Stomach (tissue), 9 donors: ENCODE results near the gene F3. TPM values are rescaled to one million over a fixed set of nuclear protein-coding genes. Genes with fewer than 3 reads are reported as not detected.
"Not testable (repeated sequence)": the region's sequence is repeated elsewhere in the genome, so short reads cannot be mapped to it uniquely, and the experiment has no call there.

Experiments used
- DNase-seq, 2 donors: peaks; one replicate each; pipeline versions ENCODE4 v3.0.0 to v3.0.0-alpha.2; 2013 to 2019
- H3K27ac ChIP-seq, 5 donors: fragments of 200-600 bp in 4 of 5; sonication (generic) in 4 of 5; one replicate each; pipeline ENCODE4 v1.5.1; 2013 to 2019; ENCODE audit warnings: mild to moderate bottlenecking in 1 of 5, moderate library complexity in 1 of 5
- H3K27me3 ChIP-seq, 3 donors: fragments of 200-600 bp; sonication (generic); one replicate each; pipeline ENCODE4 v1.5.1; 2017 to 2019; ENCODE audit warnings: mixed run types in 1 of 3
- H3K36me3 ChIP-seq, 4 donors: fragments of 200-600 bp; sonication (generic); 1 replicate in 3 of 4; 2 replicates in 1 of 4; pipeline ENCODE4 v1.5.1; 2016 to 2019
- H3K4me1 ChIP-seq, 4 donors: fragments of 200-600 bp; sonication (generic); one replicate each; pipeline ENCODE4 v1.5.1; 2016 to 2019
- H3K4me3 ChIP-seq, 4 donors: fragments of 200-600 bp; sonication (generic) in 3 of 4; one replicate each; pipeline ENCODE4 v1.5.1; 2016 to 2019; ENCODE audit warnings: mild to moderate bottlenecking in 1 of 4
- H3K9me3 ChIP-seq, 4 donors: fragments of 200-600 bp; sonication (generic); one replicate each; pipeline ENCODE4 v1.5.1; 2016 to 2019
- CTCF ChIP-seq, 7 experiments: fragments of 450-650 bp in 4 of 7; fragments of 200-600 bp in 3 of 7; sonication (generic) in 3 of 7; IDR thresholded peaks; one replicate each; pipeline ENCODE4 v1.5.1; 2016 to 2019; ENCODE audit warnings: antibody characterized with exemption in 7 of 7, control low read depth in 2 of 7, mild to moderate bottlenecking in 1 of 7
- EP300 ChIP-seq: sonication (generic); formaldehyde crosslinking; IDR thresholded peaks from one replicate; pipeline ENCODE4 v1.6.1; 2017; ENCODE audit warnings: antibody characterized with exemption
- POLR2A ChIP-seq, 4 donors: fragments of 450-650 bp; IDR thresholded peaks; one replicate each; pipeline ENCODE4 v1.6.1; 2016; ENCODE audit warnings: antibody characterized with exemption in 4 of 4, control low read depth in 2 of 4, mild to moderate bottlenecking in 1 of 4, moderate library complexity in 1 of 4
- POLR2AphosphoS5 ChIP-seq, 3 donors: sonication (generic); formaldehyde crosslinking; IDR thresholded peaks; one replicate each; pipeline ENCODE4 v1.6.1; 2016; ENCODE audit warnings: antibody characterized with exemption in 3 of 3
- WGBS, 5 donors: extraction: QIAGEN DNeasy Blood & Tissue Kit in 3 of 5; methylation state at CpG; one replicate each; pipeline versions ENCODE4 v1.1.5 to v1.1.7; 2013 to 2018; 5-methylcytosine and 5-hydroxymethylcytosine counted together
- intact Hi-C: fragments of 100-400 bp; cut with DNase I; formaldehyde crosslinking; loops from one replicate; pipeline ENCODE4 v1.15.1; 2023; ENCODE audit warnings: low total_unique reads
- polyA plus RNA-seq, 3 donors: library from polyadenylated mRNA; stranded (reverse); fragments of 200-250 nt; gene quantifications; one replicate each; pipeline ENCODE4 v1.2.3, GENCODE V29; 2013
- total RNA-seq, 5 donors: library from RNA; depleted of rRNA; stranded (reverse); fragments of >200 nt; gene quantifications; one replicate each; pipeline versions ENCODE4 v1.1.0 to v1.2.3, GENCODE V29; 2014 to 2016
- donor health status: healthy with polysubstance abuse.
- donor health status: Bipolar disorder and iron deficiency.
- donor health status: healthy.

Gene F3
- total and polyA plus RNA-seq, 8 donors, result 36.6 to 206 (median 81.7) TPM

GRCh38 chr1:94572780-94573179, 31.2 kb upstream of the F3 start:
- WGBS, 5 donors, result 88 to 100% (median 93%) methylated on average over 1 of the region's 1 CpG

GRCh38 chr1:94570965-94571364, 29.4 kb upstream of the F3 start:
- H3K27me3 ChIP-seq, H3K4me3 ChIP-seq, H3K27ac ChIP-seq, DNase-seq, intact Hi-C loops, H3K4me1 ChIP-seq, H3K36me3 ChIP-seq: not testable (repeated sequence)
- 81 to 86% (median 83%) methylated on average over 9 of the region's 9 CpGs for WGBS, 5 donors
- peaks cover 0 to 15% (median 9%) of the 10 kb centered on the region in 4 donors for H3K9me3 ChIP-seq

More at GRCh38 chr1:94572780-94573179, 31.2 kb upstream of the F3 start:
- H3K4me1 ChIP-seq, result no peaks in the 10 kb centered on the region
- no peaks in the 10 kb centered on the region for H3K27me3 ChIP-seq
- intact Hi-C loops, result no loop called here
- DNase-seq, result no peak
- no peak overlapping the region for H3K27ac ChIP-seq
- no peak overlapping the region for H3K4me3 ChIP-seq
- peaks cover 0 to 14% (median 9%) of the 10 kb centered on the region in 4 donors for H3K9me3 ChIP-seq
- no peaks in the 10 kb centered on the region for H3K36me3 ChIP-seq
- no peak for TF ChIP-seq CTCF (IDR thresholded peaks at IDR 0.05)
- TF ChIP-seq POLR2A (IDR thresholded peaks at IDR 0.05), result no peak
- no peak for TF ChIP-seq EP300
- no peak for TF ChIP-seq POLR2AphosphoS5 (IDR thresholded peaks at IDR 0.05)

- intact Hi-C loops, H3K27me3 ChIP-seq, H3K4me3 ChIP-seq, H3K36me3 ChIP-seq, H3K27ac ChIP-seq, DNase-seq, H3K4me1 ChIP-seq: not testable (repeated sequence)
- WGBS, 5 donors, result 74 to 87% (median 84%) methylated on average over 5 of the region's 5 CpGs
- H3K9me3 ChIP-seq, result peaks cover 0 to 15% (median 9%) of the 10 kb centered on the region in 4 donors
These were observed 27.2 kb upstream of the F3 start for GRCh38 chr1:94568806-94569205.

GRCh38 chr1:94567975-94568607, 26.5 kb upstream of the F3 start:
- H3K27me3 ChIP-seq, DNase-seq, H3K27ac ChIP-seq, H3K4me1 ChIP-seq, H3K36me3 ChIP-seq, intact Hi-C loops, H3K4me3 ChIP-seq: not testable (repeated sequence)
- peaks cover 0 to 15% (median 8%) of the 10 kb centered on the region in 4 donors for H3K9me3 ChIP-seq
- 93 to 100% (median 96%) methylated on average over 2 of the region's 2 CpGs for WGBS, 5 donors

GRCh38 chr1:94566436-94566835, 24.9 kb upstream of the F3 start:
- DNase-seq, H3K36me3 ChIP-seq, H3K27me3 ChIP-seq, intact Hi-C loops, H3K4me3 ChIP-seq, H3K27ac ChIP-seq: not testable (repeated sequence)
- Histone ChIP-seq H3K9me3 (peaks cover 0 to 11% (median 4%) of the 10 kb centered on the region in 4 donors), H3K4me1 (peaks cover 0 to 14% (median 3%) of the 10 kb centered on the region in 4 donors)
- 65 to 84% (median 73%) methylated on average over 5 of the region's 5 CpGs for WGBS, 5 donors

GRCh38 chr1:94565901-94566300, 24.3 kb upstream of the F3 start:
- intact Hi-C loops, result no loop called here
- H3K27me3 ChIP-seq, result no peaks in the 10 kb centered on the region

More at GRCh38 chr1:94565901-94566300, 24.3 kb upstream of the F3 start:
- Histone ChIP-seq H3K4me3 (no peak overlapping the region), H3K27ac (no peak overlapping the region), H3K9me3 (peaks cover 0 to 11% (median 4%) of the 10 kb centered on the region in 4 donors), H3K4me1 (peaks cover 0 to 14% (median 3%) of the 10 kb centered on the region in 4 donors), H3K36me3 (no peaks in the 10 kb centered on the region)
- WGBS, 5 donors, result 93 to 98% (median 96%) methylated on average over 2 of the region's 2 CpGs
- DNase-seq, result no peak
- TF ChIP-seq POLR2AphosphoS5 (IDR thresholded peaks at IDR 0.05) (no peak), CTCF (IDR thresholded peaks at IDR 0.05) (no peak), POLR2A (IDR thresholded peaks at IDR 0.05) (no peak), EP300 (no peak)
